ENCODE measurements around the gene TGFBR3.

TGFBR3 gene

GRCh38 chr1:91791691-91792488, 94.1 kb downstream of the TGFBR3 start:
- H3K9ac ChIP-seq (ENCODE audit: low read depth, low read length), result no peak overlapping the region
- H3K27me3 ChIP-seq (ENCODE audit: control insufficient read depth, insufficient read depth, low read length), result no peaks in the 10 kb centered on the region
- no peaks in the 10 kb centered on the region for H3K36me3 ChIP-seq (ENCODE audit: control insufficient read depth, insufficient read depth, low read length)
- no peaks in the 10 kb centered on the region for H3K9me3 ChIP-seq (ENCODE audit: control insufficient read depth, insufficient read depth, low read length)
- peaks cover 26% of the 10 kb centered on the region for H3K4me1 ChIP-seq (ENCODE audit: control insufficient read depth, insufficient read depth, low read length)
- no peak overlapping the region for H3K4me3 ChIP-seq (ENCODE audit: low read depth, low read length)

GRCh38 chr1:91791103-91791502, 94.8 kb downstream of the TGFBR3 start:
- Histone ChIP-seq H3K9ac (ENCODE audit: low read depth, low read length) (no peak overlapping the region), H3K27me3 (ENCODE audit: control insufficient read depth, insufficient read depth, low read length) (no peaks in the 10 kb centered on the region), H3K36me3 (ENCODE audit: control insufficient read depth, insufficient read depth, low read length) (no peaks in the 10 kb centered on the region), H3K9me3 (ENCODE audit: control insufficient read depth, insufficient read depth, low read length) (no peaks in the 10 kb centered on the region), H3K4me3 (ENCODE audit: low read depth, low read length) (no peak overlapping the region), H3K4me1 (ENCODE audit: control insufficient read depth, insufficient read depth, low read length) (peaks cover 26% of the 10 kb centered on the region)

- H3K9ac ChIP-seq (ENCODE audit: low read depth, low read length), result no peak overlapping the region
- H3K9me3 ChIP-seq (ENCODE audit: control insufficient read depth, insufficient read depth, low read length), result no peaks in the 10 kb centered on the region
- H3K36me3 ChIP-seq (ENCODE audit: control insufficient read depth, insufficient read depth, low read length), result no peaks in the 10 kb centered on the region
- peaks cover 26% of the 10 kb centered on the region for H3K4me1 ChIP-seq (ENCODE audit: control insufficient read depth, insufficient read depth, low read length)
- H3K27me3 ChIP-seq (ENCODE audit: control insufficient read depth, insufficient read depth, low read length), result no peaks in the 10 kb centered on the region
- no peak overlapping the region for H3K4me3 ChIP-seq (ENCODE audit: low read depth, low read length)
These were observed 95.6 kb downstream of the TGFBR3 start for GRCh38 chr1:91790392-91790791.

- H3K9ac ChIP-seq (ENCODE audit: low read depth, low read length), result no peak overlapping the region
- no peaks in the 10 kb centered on the region for H3K9me3 ChIP-seq (ENCODE audit: control insufficient read depth, insufficient read depth, low read length)
- no peaks in the 10 kb centered on the region for H3K27me3 ChIP-seq (ENCODE audit: control insufficient read depth, insufficient read depth, low read length)
- H3K4me3 ChIP-seq (ENCODE audit: low read depth, low read length), result no peak overlapping the region
- H3K4me1 ChIP-seq (ENCODE audit: control insufficient read depth, insufficient read depth, low read length), result peaks cover 26% of the 10 kb centered on the region
- no peaks in the 10 kb centered on the region for H3K36me3 ChIP-seq (ENCODE audit: control insufficient read depth, insufficient read depth, low read length)
These were observed 96.5 kb downstream of the TGFBR3 start for GRCh38 chr1:91789273-91789997.

GRCh38 chr1:91787919-91788318, 98.0 kb downstream of the TGFBR3 start:
- H3K36me3 ChIP-seq (ENCODE audit: control insufficient read depth, insufficient read depth, low read length), result no peaks in the 10 kb centered on the region
- H3K4me1 ChIP-seq (ENCODE audit: control insufficient read depth, insufficient read depth, low read length), result peaks cover 26% of the 10 kb centered on the region
- H3K9ac ChIP-seq (ENCODE audit: low read depth, low read length), result no peak overlapping the region

GRCh38 chr1:91784616-91785015, 101.3 kb downstream of the TGFBR3 start:
- Histone ChIP-seq H3K9ac (ENCODE audit: low read depth, low read length) (no peak overlapping the region), H3K4me1 (ENCODE audit: control insufficient read depth, insufficient read depth, low read length) (no peaks in the 10 kb centered on the region), H3K36me3 (ENCODE audit: control insufficient read depth, insufficient read depth, low read length) (no peaks in the 10 kb centered on the region), H3K9me3 (ENCODE audit: control insufficient read depth, insufficient read depth, low read length) (no peaks in the 10 kb centered on the region), H3K27me3 (ENCODE audit: control insufficient read depth, insufficient read depth, low read length) (no peaks in the 10 kb centered on the region), H3K4me3 (ENCODE audit: low read depth, low read length) (no peak overlapping the region)

More at GRCh38 chr1:91787919-91788318, 98.0 kb downstream of the TGFBR3 start:
- H3K27me3 ChIP-seq (ENCODE audit: control insufficient read depth, insufficient read depth, low read length), result no peaks in the 10 kb centered on the region
- no peaks in the 10 kb centered on the region for H3K9me3 ChIP-seq (ENCODE audit: control insufficient read depth, insufficient read depth, low read length)
- no peak overlapping the region for H3K4me3 ChIP-seq (ENCODE audit: low read depth, low read length)

- Histone ChIP-seq H3K36me3 (ENCODE audit: control insufficient read depth, insufficient read depth, low read length) (no peaks in the 10 kb centered on the region), H3K9ac (ENCODE audit: low read depth, low read length) (no peak overlapping the region), H3K9me3 (ENCODE audit: control insufficient read depth, insufficient read depth, low read length) (no peaks in the 10 kb centered on the region), H3K27me3 (ENCODE audit: control insufficient read depth, insufficient read depth, low read length) (no peaks in the 10 kb centered on the region), H3K4me1 (ENCODE audit: control insufficient read depth, insufficient read depth, low read length) (peaks cover under 1% of the 10 kb centered on the region), H3K4me3 (ENCODE audit: low read depth, low read length) (no peak overlapping the region)
These were observed 101.8 kb downstream of the TGFBR3 start for GRCh38 chr1:91784191-91784590.

GRCh38 chr1:91783423-91784170, 102.4 kb downstream of the TGFBR3 start:
- Histone ChIP-seq H3K36me3 (ENCODE audit: control insufficient read depth, insufficient read depth, low read length) (no peaks in the 10 kb centered on the region), H3K4me1 (ENCODE audit: control insufficient read depth, insufficient read depth, low read length) (peaks cover 6% of the 10 kb centered on the region), H3K27me3 (ENCODE audit: control insufficient read depth, insufficient read depth, low read length) (no peaks in the 10 kb centered on the region), H3K9ac (ENCODE audit: low read depth, low read length) (no peak overlapping the region), H3K9me3 (ENCODE audit: control insufficient read depth, insufficient read depth, low read length) (no peaks in the 10 kb centered on the region), H3K4me3 (ENCODE audit: low read depth, low read length) (no peak overlapping the region)

GRCh38 chr1:91781901-91782622, 103.9 kb downstream of the TGFBR3 start:
- H3K9me3 ChIP-seq (ENCODE audit: control insufficient read depth, insufficient read depth, low read length), result no peaks in the 10 kb centered on the region
- no peaks in the 10 kb centered on the region for H3K36me3 ChIP-seq (ENCODE audit: control insufficient read depth, insufficient read depth, low read length)
- peaks cover 7% of the 10 kb centered on the region for H3K4me1 ChIP-seq (ENCODE audit: control insufficient read depth, insufficient read depth, low read length)
- H3K4me3 ChIP-seq (ENCODE audit: low read depth, low read length), result no peak overlapping the region
- H3K9ac ChIP-seq (ENCODE audit: low read depth, low read length), result no peak overlapping the region
- H3K27me3 ChIP-seq (ENCODE audit: control insufficient read depth, insufficient read depth, low read length), result no peaks in the 10 kb centered on the region

- H3K4me1 ChIP-seq (ENCODE audit: control insufficient read depth, insufficient read depth, low read length), result peaks cover 7% of the 10 kb centered on the region
- no peak overlapping the region for H3K9ac ChIP-seq (ENCODE audit: low read depth, low read length)
- H3K9me3 ChIP-seq (ENCODE audit: control insufficient read depth, insufficient read depth, low read length), result no peaks in the 10 kb centered on the region
- H3K4me3 ChIP-seq (ENCODE audit: low read depth, low read length), result no peak overlapping the region
- no peaks in the 10 kb centered on the region for H3K27me3 ChIP-seq (ENCODE audit: control insufficient read depth, insufficient read depth, low read length)
- no peaks in the 10 kb centered on the region for H3K36me3 ChIP-seq (ENCODE audit: control insufficient read depth, insufficient read depth, low read length)
These were observed 104.6 kb downstream of the TGFBR3 start for GRCh38 chr1:91781371-91781825.

GRCh38 chr1:91779548-91780021, 106.4 kb downstream of the TGFBR3 start:
- Histone ChIP-seq H3K9ac (ENCODE audit: low read depth, low read length) (no peak overlapping the region), H3K4me3 (ENCODE audit: low read depth, low read length) (no peak overlapping the region), H3K4me1 (ENCODE audit: control insufficient read depth, insufficient read depth, low read length) (peaks cover 7% of the 10 kb centered on the region), H3K27me3 (ENCODE audit: control insufficient read depth, insufficient read depth, low read length) (no peaks in the 10 kb centered on the region), H3K36me3 (ENCODE audit: control insufficient read depth, insufficient read depth, low read length) (no peaks in the 10 kb centered on the region), H3K9me3 (ENCODE audit: control insufficient read depth, insufficient read depth, low read length) (no peaks in the 10 kb centered on the region)

Measured in iPS-15b (cell line).